Cardiac muscle cell (in vitro differentiated cells and primary cell): Measurements from ENCODE around the gene TERT. TPM values are rescaled to one million over a fixed set of nuclear protein-coding genes. Genes with fewer than 3 reads are reported as not detected.

Experiments
- DNase-seq, 2 donors: peaks; one replicate each; pipeline versions ENCODE4 v3.0.0 to v3.0.0-alpha.2; 2010 to 2017; ENCODE audit warnings: low read depth in 1 of 2, low spot score in 1 of 2
- H3K27ac ChIP-seq: fragments of 200-600 bp; sonication (generic); 2 replicates; pipeline ENCODE4 v1.5.1; 2016
- H3K27me3 ChIP-seq: fragments of 200-600 bp; sonication (generic); 2 replicates; pipeline ENCODE4 v1.6.0; 2016; ENCODE audit warnings: control low read depth
- H3K36me3 ChIP-seq: fragments of 200-600 bp; sonication (generic); 2 replicates; pipeline ENCODE4 v1.5.1; 2016; ENCODE audit warnings: control low read depth
- H3K4me1 ChIP-seq: fragments of 200-600 bp; sonication (generic); 2 replicates; pipeline ENCODE4 v1.8.1; 2017; ENCODE audit warnings: low read depth, mild to moderate bottlenecking, mixed run types
- H3K4me3 ChIP-seq: fragments of 200-600 bp; sonication (generic); 2 replicates; pipeline ENCODE4 v1.5.1; 2016; ENCODE audit warnings: mild to moderate bottlenecking
- H3K9me3 ChIP-seq: fragments of 200-600 bp; sonication (generic); 2 replicates; pipeline ENCODE4 v1.5.1; 2017; ENCODE audit warnings: low read depth, mild to moderate bottlenecking, control low read depth
- CTCF ChIP-seq: IDR thresholded peaks from 2 replicates; pipeline ENCODE4 v1.5.1; 2012; ENCODE audit warnings: low read depth, mild to moderate bottlenecking, low read length
- polyA plus RNA-seq: library from polyadenylated mRNA; unstranded; fragments of >200 nt; fragmentation: Nextera tagmentation; extraction: Ambion mirVana; gene quantifications from 2 replicates; pipeline ENCODE4 v1.2.1, GENCODE V29; 2016
- total RNA-seq: library from RNA; depleted of rRNA; stranded (reverse); fragments of >200 nt; gene quantifications from 2 replicates; pipeline ENCODE4 v1.2.3, GENCODE V29; 2016

TERT gene
- total and polyA plus RNA-seq, 2 experiments from 2014 or later: 0.30 TPM; not detected in 1

- H3K27me3 ChIP-seq: no peaks in the 10 kb centered on the region
- no peaks in the 10 kb centered on the region for H3K9me3 ChIP-seq
- no peak overlapping the region for H3K27ac ChIP-seq
- H3K36me3 ChIP-seq: no peaks in the 10 kb centered on the region
- no peak for TF ChIP-seq CTCF
- no peaks in the 10 kb centered on the region for H3K4me1 ChIP-seq
- H3K4me3 ChIP-seq: no peak overlapping the region
- DNase-seq: no peak
These were observed 81.2 kb downstream of the TERT start for GRCh38 chr5:1213508-1214162.

- no peak for TF ChIP-seq CTCF
- Histone ChIP-seq H3K4me1 (no peaks in the 10 kb centered on the region), H3K27me3 (no peaks in the 10 kb centered on the region), H3K9me3 (no peaks in the 10 kb centered on the region), H3K36me3 (no peaks in the 10 kb centered on the region), H3K27ac (no peak overlapping the region), H3K4me3 (no peak overlapping the region)
- no peak for DNase-seq
These were observed 82.0 kb downstream of the TERT start for GRCh38 chr5:1212881-1213280.

- Histone ChIP-seq H3K4me1 (peaks cover 2% of the 10 kb centered on the region), H3K27me3 (no peaks in the 10 kb centered on the region), H3K36me3 (no peaks in the 10 kb centered on the region), H3K9me3 (no peaks in the 10 kb centered on the region), H3K4me3 (no peak overlapping the region), H3K27ac (no peak overlapping the region)
- no peak for TF ChIP-seq CTCF
- no peak for DNase-seq
These were observed 82.6 kb downstream of the TERT start for GRCh38 chr5:1212271-1212670.

- Histone ChIP-seq H3K27ac (no peak overlapping the region), H3K4me1 (peaks cover 4% of the 10 kb centered on the region), H3K27me3 (no peaks in the 10 kb centered on the region), H3K9me3 (no peaks in the 10 kb centered on the region), H3K36me3 (no peaks in the 10 kb centered on the region), H3K4me3 (no peak overlapping the region)
- no peak for TF ChIP-seq CTCF
- DNase-seq: no peak
These were observed 83.2 kb downstream of the TERT start for GRCh38 chr5:1211701-1212100.

GRCh38 chr5:1210832-1211251, 84.0 kb downstream of the TERT start:
- Histone ChIP-seq H3K36me3 (no peaks in the 10 kb centered on the region), H3K4me3 (no peak overlapping the region), H3K27me3 (no peaks in the 10 kb centered on the region), H3K4me1 (peaks cover 4% of the 10 kb centered on the region), H3K9me3 (no peaks in the 10 kb centered on the region), H3K27ac (no peak overlapping the region)
- no peak for DNase-seq
- TF ChIP-seq CTCF: no peak
